HCT116 (cell line): Measurements from ENCODE around the gene FBXW2. TPM values are rescaled to one million over a fixed set of nuclear protein-coding genes. Genes with fewer than 3 reads are reported as not detected.
"Not testable (repeated sequence)": the region's sequence is repeated elsewhere in the genome, so short reads cannot be mapped to it uniquely, and the experiment has no call there.

Experiments used
- ATAC-seq: fragments of 200-7000 bp; cut with Tn5 transposase; 2 replicates; pipeline ENCODE4 v1.9.1; 2020; ENCODE audit warnings: mild to moderate bottlenecking, moderate library complexity
- BruUV-seq: library from RNA; stranded (reverse); fragments of 400-500 nt; replicated peaks from 2 replicates; lab custom pipeline; 2021; lab: Mats Ljungman, UMichigan
- CTCF ChIA-PET: fragments of 300-600 bp; sonication (Branson Sonifier 250); formaldehyde crosslinking; loops from one replicate; lab custom pipeline; 2021; ENCODE audit warnings: antibody characterized with exemption; lab: Charles Lee
- POLR2A ChIA-PET: fragments of 300-600, 350-600 bp; sonication (Branson Sonifier 250); formaldehyde crosslinking; loops from one replicate; lab custom pipeline; 2021; ENCODE audit warnings: antibody characterized with exemption; lab: Charles Lee
- RAD21 ChIA-PET, 2 experiments: fragments of 300-600 bp; sonication (Branson Sonifier 250); formaldehyde crosslinking; loops; one replicate each; lab custom pipeline; 2023; ENCODE audit warnings: low total read pairs in 2 of 2; ENCODE audit not compliant: uncharacterized antibody in 2 of 2, unreplicated experiment in 2 of 2, low non-redundant PET in 1 of 2; lab: Charles Lee
- DNase-seq: peaks from one replicate; pipeline ENCODE4 v3.0.0-alpha.2; 2010; ENCODE audit warnings: low read depth, low spot score
- H2AFZ ChIP-seq: fragments of 200-600 bp; shearing (Covaris generic), sonication (generic); 2 replicates; pipeline ENCODE4 v1.6.1; 2017; ENCODE audit warnings: low read depth, mixed run types, mixed read lengths, antibody characterized with exemption, low read length; ENCODE audit not compliant: poor library complexity, severe bottlenecking
- H3K27ac ChIP-seq: 2 replicates; pipeline ENCODE4 v1.5.1; 2012; ENCODE audit warnings: low read depth, low read length
- H3K27me3 ChIP-seq: fragments of 200-600 bp; sonication (generic); 2 replicates; pipeline ENCODE4 v1.6.1; 2016; ENCODE audit warnings: mixed run types, low read length, mixed read lengths; ENCODE audit not compliant: insufficient read depth
- H3K36me3 ChIP-seq, 2 experiments: fragments of 200-500 bp in 1 of 2; fragments of 200-600 bp in 1 of 2; sonication (Bioruptor generic) in 1 of 2; sonication (generic) in 1 of 2; 2 replicates each; pipeline versions ENCODE4 v1.5.1 to v1.6.1; 2014 to 2016; ENCODE audit warnings: low read length in 2 of 2, inconsistent platforms in 1 of 2, mixed read lengths in 1 of 2, mixed run types in 1 of 2; ENCODE audit not compliant: insufficient read depth in 2 of 2, control insufficient read depth in 1 of 2
- H3K4me1 ChIP-seq, 2 experiments: fragments of 200-600 bp in 1 of 2; sonication (generic) in 1 of 2; 2 replicates each; pipeline versions ENCODE4 v1.5.1 to v1.6.1; 2012 to 2017; ENCODE audit warnings: low read length in 2 of 2, inconsistent platforms in 1 of 2, mild to moderate bottlenecking in 1 of 2, mixed read lengths in 1 of 2, mixed run types in 1 of 2, moderate library complexity in 1 of 2; ENCODE audit not compliant: insufficient read depth in 2 of 2, control insufficient read depth in 1 of 2
- H3K4me2 ChIP-seq: fragments of 200-600 bp; sonication (generic); 2 replicates; pipeline ENCODE4 v1.6.1; 2017; ENCODE audit warnings: mixed run types, low read length, mixed read lengths
- H3K4me3 ChIP-seq, 2 experiments: fragments of 200-600 bp in 1 of 2; sonication (generic) in 1 of 2; replicated peaks in 1 of 2; 2 replicates each; pipeline ENCODE4 v1.5.1; 2011 to 2016; ENCODE audit warnings: low read length in 2 of 2, control low read depth in 1 of 2, low read depth in 1 of 2, mild to moderate bottlenecking in 1 of 2, mixed read lengths in 1 of 2, mixed run types in 1 of 2
- H3K79me2 ChIP-seq: fragments of 200-600 bp; sonication (generic); 2 replicates; pipeline ENCODE4 v1.6.1; 2017; ENCODE audit warnings: mild to moderate bottlenecking, mixed run types, low read length, moderate library complexity, mixed read lengths; ENCODE audit not compliant: insufficient read depth
- H3K9ac ChIP-seq: fragments of 200-600 bp; sonication (generic); 2 replicates; pipeline ENCODE4 v1.6.1; 2016; ENCODE audit warnings: low read length, mixed read lengths
- H3K9me2 ChIP-seq: fragments of 200-600 bp; sonication (generic), shearing (Covaris generic); 2 replicates; pipeline ENCODE4 v1.6.1; 2017; ENCODE audit warnings: mixed run types, mild to moderate bottlenecking, moderate library complexity; ENCODE audit not compliant: insufficient read depth
- H3K9me3 ChIP-seq, 2 experiments: fragments of 200-500 bp in 1 of 2; fragments of 200-600 bp in 1 of 2; sonication (Bioruptor generic) in 1 of 2; sonication (generic) in 1 of 2; 2 replicates each; pipeline ENCODE4 v1.6.1; 2014 to 2017; ENCODE audit warnings: low read length in 2 of 2, mixed read lengths in 2 of 2, inconsistent platforms in 1 of 2, low read depth in 1 of 2, mild to moderate bottlenecking in 1 of 2, mixed run types in 1 of 2, moderate library complexity in 1 of 2; ENCODE audit not compliant: control insufficient read depth in 1 of 2, insufficient read depth in 1 of 2
- H4K20me1 ChIP-seq: fragments of 200-600 bp; sonication (generic), shearing (Covaris generic); 2 replicates; pipeline ENCODE4 v1.6.1; 2017; ENCODE audit warnings: mixed run types, mild to moderate bottlenecking, moderate library complexity; ENCODE audit not compliant: insufficient read depth
- ATF3 ChIP-seq: IDR thresholded peaks from 2 replicates; pipeline ENCODE4 v1.6.1; 2012
- EGR1 ChIP-seq: IDR thresholded peaks from 2 replicates; pipeline ENCODE4 v1.6.1; 2012; ENCODE audit warnings: low read depth
- POLR2AphosphoS5 ChIP-seq: IDR thresholded peaks from 2 replicates; pipeline ENCODE4 v1.6.1; 2011; ENCODE audit warnings: mild to moderate bottlenecking, low read depth, low read length, moderate library complexity
- YY1 ChIP-seq: IDR thresholded peaks from 2 replicates; pipeline ENCODE4 v1.6.1; 2011; ENCODE audit warnings: low read length, low read depth, moderate library complexity, mild to moderate bottlenecking; ENCODE audit not compliant: insufficient replicate concordance; ENCODE audit errors: extremely low read depth
- intact Hi-C: fragments of 100-400 bp; cut with micrococcal nuclease; formaldehyde crosslinking; loops from 2 replicates; pipeline ENCODE4 v1.10.0; 2022
- total RNA-seq: library from RNA; stranded (reverse); gene quantifications from one replicate; pipeline ENCODE4 v1.2.1, GENCODE V29; 2021; ENCODE audit not compliant: unreplicated experiment

FBXW2 gene
- total RNA-seq, 1 experiment from 2014 or later, result 59.6 TPM

- ATAC-seq, result no peak
- no peaks in the 10 kb centered on the region for H3K9me3 ChIP-seq
- CTCF ChIA-PET, result no interaction called here
- H3K27me3 ChIP-seq, result no peaks in the 10 kb centered on the region
- H2AFZ ChIP-seq, result no peak overlapping the region
- no peak for TF ChIP-seq YY1
- TF ChIP-seq EGR1, result no peak
- TF ChIP-seq ATF3, result no peak
- no peak for TF ChIP-seq POLR2AphosphoS5
- TF ChIP-seq, all 23 proteins: peak for 0
- H4K20me1 ChIP-seq, result no peaks in the 10 kb centered on the region
- H3K9ac ChIP-seq, result no peak overlapping the region
- H3K9me2 ChIP-seq, result no peaks in the 10 kb centered on the region
- intact Hi-C loops, result loop anchor here (10.0 kb wide), 1 partner anchor 404 kb away; no protein-coding TSS in a partner anchor
- ChIA-PET POLR2A (no interaction called here), RAD21 (no interaction called here)
- DNase-seq, result no peak
- no peak overlapping the region for H3K27ac ChIP-seq
- H3K79me2 ChIP-seq, result no peaks in the 10 kb centered on the region
- H3K4me1 ChIP-seq, result no peaks in the 10 kb centered on the region
- no peak overlapping the region for H3K4me3 ChIP-seq
- H3K4me2 ChIP-seq, result no peak overlapping the region
- no TSS peak for BruUV-seq
- no peaks in the 10 kb centered on the region for H3K36me3 ChIP-seq
Observed at GRCh38 chr9:120750421-120750820, 42.8 kb downstream of the FBXW2 start.

- H3K36me3 ChIP-seq, H4K20me1 ChIP-seq, intact Hi-C loops, H3K9me3 ChIP-seq, H2AFZ ChIP-seq, H3K4me3 ChIP-seq, H3K9ac ChIP-seq, H3K9me2 ChIP-seq, POLR2A ChIA-PET, H3K27ac ChIP-seq, BruUV-seq, H3K4me1 ChIP-seq, ATAC-seq, H3K79me2 ChIP-seq, H3K4me2 ChIP-seq, RAD21 ChIA-PET, DNase-seq, H3K27me3 ChIP-seq, CTCF ChIA-PET: not testable (repeated sequence)
Observed at GRCh38 chr9:120746366-120746765, 46.9 kb downstream of the FBXW2 start.
